GM23338 (cell line): Measurements from ENCODE around the gene MED13L. TPM values are rescaled to one million over a fixed set of nuclear protein-coding genes. Genes with fewer than 3 reads are reported as not detected.
A peak's percentile ranks its signal among the peaks of the same experiment; 100 is the strongest.

Experiments
- ATAC-seq: fragments of 200-7000 bp; cut with Tn5 transposase; 3 replicates; pipeline ENCODE4 v1.9.1; 2020
- DNase-seq: peaks from one replicate; pipeline ENCODE4 v3.0.0-alpha.2; 2015; ENCODE audit warnings: low spot score
- H2AFZ ChIP-seq: fragments of 200-600 bp; sonication (generic); 2 replicates; pipeline ENCODE4 v1.8.0; 2016; ENCODE audit warnings: antibody characterized with exemption, mild to moderate bottlenecking, moderate library complexity
- H3F3A ChIP-seq: fragments of 200-600 bp; sonication (generic); replicated peaks from 2 replicates; pipeline ENCODE4 v1.8.0; 2017; ENCODE audit warnings: antibody characterized with exemption, mixed run types, low read depth
- H3K27ac ChIP-seq: fragments of 200-600 bp; sonication (generic); 2 replicates; pipeline ENCODE4 v1.6.1; 2016; ENCODE audit warnings: low read depth
- H3K27me3 ChIP-seq: fragments of 200-600 bp; sonication (generic); 2 replicates; pipeline ENCODE4 v1.8.0; 2016; ENCODE audit warnings: mild to moderate bottlenecking, mixed run types, moderate library complexity; ENCODE audit not compliant: insufficient read depth
- H3K36me3 ChIP-seq: fragments of 200-600 bp; sonication (generic); 2 replicates; pipeline ENCODE4 v1.8.0; 2016; ENCODE audit warnings: mild to moderate bottlenecking; ENCODE audit not compliant: insufficient read depth
- H3K4me1 ChIP-seq: fragments of 200-600 bp; sonication (generic); 2 replicates; pipeline ENCODE4 v1.8.0; 2016; ENCODE audit warnings: mild to moderate bottlenecking, moderate library complexity; ENCODE audit not compliant: insufficient read depth
- H3K4me2 ChIP-seq: fragments of 200-600 bp; sonication (generic); 2 replicates; pipeline ENCODE4 v1.7.1; 2017; ENCODE audit warnings: mixed run types
- H3K4me3 ChIP-seq: fragments of 200-600 bp; sonication (generic); 2 replicates; pipeline ENCODE4 v1.6.1; 2016; ENCODE audit warnings: mixed run types
- H3K79me2 ChIP-seq: fragments of 200-600 bp; sonication (generic); replicated peaks from 2 replicates; pipeline ENCODE4 v1.8.0; 2017; ENCODE audit warnings: mild to moderate bottlenecking; ENCODE audit not compliant: insufficient read depth
- H3K9me2 ChIP-seq: fragments of 200-600 bp; sonication (generic); 2 replicates; pipeline ENCODE4 v1.8.0; 2017; ENCODE audit not compliant: insufficient read depth
- H4K20me1 ChIP-seq: fragments of 200-600 bp; sonication (generic); replicated peaks from 2 replicates; pipeline ENCODE4 v1.8.0; 2017; ENCODE audit warnings: mild to moderate bottlenecking; ENCODE audit not compliant: insufficient read depth
- H3K27ac Mint-ChIP-seq: 2 replicates; pipeline ENCODE4 v1.8.0; 2020; ENCODE audit warnings: inconsistent platforms, mild to moderate bottlenecking, moderate library complexity, mixed read lengths
- H3K27me3 Mint-ChIP-seq: 3 replicates; pipeline ENCODE4 v1.8.0; 2022; ENCODE audit warnings: low read depth, mild to moderate bottlenecking, moderate library complexity, mixed read lengths, inconsistent platforms; ENCODE audit not compliant: insufficient read depth, poor library complexity
- H3K36me3 Mint-ChIP-seq: 3 replicates; pipeline ENCODE4 v1.8.0; 2021; ENCODE audit warnings: low read depth, mild to moderate bottlenecking, inconsistent platforms, moderate library complexity, mixed read lengths
- H3K4me1 Mint-ChIP-seq: 3 replicates; pipeline ENCODE4 v1.8.0; 2020; ENCODE audit warnings: mild to moderate bottlenecking, inconsistent platforms, mixed read lengths
- H3K4me3 Mint-ChIP-seq: 3 replicates; pipeline ENCODE4 v1.8.0; 2021; ENCODE audit warnings: moderate library complexity, mild to moderate bottlenecking, inconsistent platforms, mixed read lengths
- H3K9me3 Mint-ChIP-seq: 3 replicates; pipeline ENCODE4 v1.8.0; 2020; ENCODE audit warnings: moderate library complexity, mild to moderate bottlenecking, inconsistent platforms, mixed read lengths
- EZH2 ChIP-seq: fragments of 200-600 bp; sonication (generic); IDR thresholded peaks from one replicate; pipeline ENCODE4 v1.8.0; 2017; ENCODE audit warnings: antibody characterized with exemption, mild to moderate bottlenecking, low read depth; ENCODE audit not compliant: unreplicated experiment
- NANOG ChIP-seq: IDR thresholded peaks from 2 replicates; pipeline ENCODE4 v1.6.1; 2016; ENCODE audit warnings: antibody characterized with exemption, borderline replicate concordance
- STAT1 ChIP-seq: IDR thresholded peaks from one replicate; pipeline ENCODE4 v1.6.1; 2016; ENCODE audit warnings: antibody characterized with exemption; ENCODE audit not compliant: unreplicated experiment
- ZNF114 ChIP-seq: fragments of 250-450 bp; sonication (Bioruptor Pico); IDR thresholded peaks from 2 replicates; pipeline ENCODE4 v1.5.0; 2020; ENCODE audit warnings: mild to moderate bottlenecking, moderate library complexity
- polyA plus RNA-seq: library from polyadenylated mRNA; unstranded; fragments of >200 nt; fragmentation: Nextera tagmentation; extraction: Ambion mirVana; gene quantifications from 2 replicates; pipeline ENCODE4 v1.2.1, GENCODE V29; 2016
- total RNA-seq: library from RNA; depleted of rRNA; stranded (reverse); fragments of >200 nt; shearing (Covaris generic); gene quantifications from 2 replicates; pipeline ENCODE4 v1.2.3, GENCODE V29; 2014
- TF ChIP-seq, protein P1 (sequence below): IDR thresholded peaks from one replicate; pipeline ENCODE4 v1.6.1; 2018; ENCODE audit warnings: antibody characterized with exemption; ENCODE audit not compliant: unreplicated experiment
- TF ChIP-seq, protein P2 (sequence below): IDR thresholded peaks from 2 replicates; pipeline ENCODE4 v1.6.1; 2016; ENCODE audit warnings: antibody characterized with exemption

The MED13L gene
- total and polyA plus RNA-seq, 2 experiments from 2014 or later = 20.9 to 73.6 TPM

DNA sequence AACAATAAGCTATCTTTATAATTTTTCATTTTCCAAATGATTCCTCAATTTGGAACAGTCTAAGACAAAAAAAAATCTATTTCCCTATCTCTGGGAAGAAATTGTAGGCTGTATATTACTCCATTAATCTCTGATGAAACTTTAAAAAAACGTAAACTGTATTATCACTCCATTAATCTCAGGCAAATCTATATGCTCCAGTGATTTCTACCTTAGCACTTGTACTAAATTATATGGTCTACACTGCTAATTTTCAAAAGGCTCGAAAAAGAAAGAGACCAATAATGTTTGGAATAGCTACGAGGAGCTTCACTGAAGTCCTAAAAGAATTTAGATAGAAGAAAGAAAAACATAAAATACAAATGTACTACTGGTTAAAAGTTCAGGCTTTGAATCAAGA lies 19.7 kb downstream of the MED13L start:
- Histone ChIP-seq H2AFZ (no peak overlapping the region), H3F3A (no peaks in the 10 kb centered on the region), H4K20me1 (peaks cover 27% of the 10 kb centered on the region; the same call in 1 of the 2 replicates), H3K36me3 (no peaks in the 10 kb centered on the region), H3K4me1 (peaks cover 22% of the 10 kb centered on the region), H3K79me2 (peaks cover 100% of the 10 kb centered on the region), H3K27me3 (no peaks in the 10 kb centered on the region), H3K4me3 (no peak overlapping the region), H3K27ac (no peak overlapping the region), H3K9me2 (no peaks in the 10 kb centered on the region), H3K4me2 (no peak overlapping the region)
- H3K9me3 Mint-ChIP-seq = no peaks in the 10 kb centered on the region; the same call in 2 of the 3 replicates
- peaks cover 10% of the 10 kb centered on the region; the same call in 2 of the 3 replicates for H3K36me3 Mint-ChIP-seq
- TF ChIP-seq NANOG (no peak), EZH2 (no peak), ZNF114 (no peak)
- TF ChIP-seq, protein P1, sequence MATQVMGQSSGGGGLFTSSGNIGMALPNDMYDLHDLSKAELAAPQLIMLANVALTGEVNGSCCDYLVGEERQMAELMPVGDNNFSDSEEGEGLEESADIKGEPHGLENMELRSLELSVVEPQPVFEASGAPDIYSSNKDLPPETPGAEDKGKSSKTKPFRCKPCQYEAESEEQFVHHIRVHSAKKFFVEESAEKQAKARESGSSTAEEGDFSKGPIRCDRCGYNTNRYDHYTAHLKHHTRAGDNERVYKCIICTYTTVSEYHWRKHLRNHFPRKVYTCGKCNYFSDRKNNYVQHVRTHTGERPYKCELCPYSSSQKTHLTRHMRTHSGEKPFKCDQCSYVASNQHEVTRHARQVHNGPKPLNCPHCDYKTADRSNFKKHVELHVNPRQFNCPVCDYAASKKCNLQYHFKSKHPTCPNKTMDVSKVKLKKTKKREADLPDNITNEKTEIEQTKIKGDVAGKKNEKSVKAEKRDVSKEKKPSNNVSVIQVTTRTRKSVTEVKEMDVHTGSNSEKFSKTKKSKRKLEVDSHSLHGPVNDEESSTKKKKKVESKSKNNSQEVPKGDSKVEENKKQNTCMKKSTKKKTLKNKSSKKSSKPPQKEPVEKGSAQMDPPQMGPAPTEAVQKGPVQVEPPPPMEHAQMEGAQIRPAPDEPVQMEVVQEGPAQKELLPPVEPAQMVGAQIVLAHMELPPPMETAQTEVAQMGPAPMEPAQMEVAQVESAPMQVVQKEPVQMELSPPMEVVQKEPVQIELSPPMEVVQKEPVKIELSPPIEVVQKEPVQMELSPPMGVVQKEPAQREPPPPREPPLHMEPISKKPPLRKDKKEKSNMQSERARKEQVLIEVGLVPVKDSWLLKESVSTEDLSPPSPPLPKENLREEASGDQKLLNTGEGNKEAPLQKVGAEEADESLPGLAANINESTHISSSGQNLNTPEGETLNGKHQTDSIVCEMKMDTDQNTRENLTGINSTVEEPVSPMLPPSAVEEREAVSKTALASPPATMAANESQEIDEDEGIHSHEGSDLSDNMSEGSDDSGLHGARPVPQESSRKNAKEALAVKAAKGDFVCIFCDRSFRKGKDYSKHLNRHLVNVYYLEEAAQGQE = no peak
- no peak for ATAC-seq
- no peak overlapping the region for H3K4me3 Mint-ChIP-seq
- H3K4me1 Mint-ChIP-seq = peaks cover 44% of the 10 kb centered on the region
- no peaks in the 10 kb centered on the region for H3K27me3 Mint-ChIP-seq
- DNase-seq = no peak
- no peak overlapping the region for H3K27ac Mint-ChIP-seq

DNA sequence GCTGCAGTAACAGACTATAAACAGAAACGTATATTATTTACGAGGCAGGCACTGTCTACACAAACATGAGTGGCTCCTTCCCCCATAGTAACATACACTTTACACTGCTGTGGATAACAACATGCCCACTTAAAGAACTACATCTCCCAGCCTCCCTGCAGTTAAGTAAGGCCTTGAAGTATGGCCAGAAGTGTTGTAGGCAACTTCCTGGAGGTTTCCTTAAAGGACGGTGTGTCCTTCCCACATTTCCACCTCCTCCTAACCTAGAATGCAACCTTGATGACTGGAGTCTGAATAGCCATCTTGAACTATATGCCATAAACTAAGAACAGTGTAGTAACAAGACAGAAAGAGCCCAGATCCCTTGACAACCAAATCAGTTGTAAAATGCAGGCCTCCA lies 20.3 kb downstream of the MED13L start:
- H3K27ac Mint-ChIP-seq = peak overlapping the region; percentile 70; the same call in 1 of the 2 replicates
- peak; percentile 86 for ATAC-seq

More for the DNA sequence above, 20.3 kb downstream of the MED13L start:
- H3K4me1 ChIP-seq = peaks cover 20% of the 10 kb centered on the region
- Mint-ChIP-seq H3K4me3 (no peak overlapping the region), H3K9me3 (peaks cover 5% of the 10 kb centered on the region; the same call in 2 of the 3 replicates), H3K4me1 (peaks cover 41% of the 10 kb centered on the region), H3K27me3 (no peaks in the 10 kb centered on the region), H3K36me3 (peaks cover 16% of the 10 kb centered on the region; the same call in 2 of the 3 replicates)
- H3K27me3 ChIP-seq = no peaks in the 10 kb centered on the region
- peak; percentile 52 for DNase-seq
- H3K4me2 ChIP-seq = no peak overlapping the region
- TF ChIP-seq STAT1 (no peak), NANOG (no peak)
- TF ChIP-seq, protein P2, sequence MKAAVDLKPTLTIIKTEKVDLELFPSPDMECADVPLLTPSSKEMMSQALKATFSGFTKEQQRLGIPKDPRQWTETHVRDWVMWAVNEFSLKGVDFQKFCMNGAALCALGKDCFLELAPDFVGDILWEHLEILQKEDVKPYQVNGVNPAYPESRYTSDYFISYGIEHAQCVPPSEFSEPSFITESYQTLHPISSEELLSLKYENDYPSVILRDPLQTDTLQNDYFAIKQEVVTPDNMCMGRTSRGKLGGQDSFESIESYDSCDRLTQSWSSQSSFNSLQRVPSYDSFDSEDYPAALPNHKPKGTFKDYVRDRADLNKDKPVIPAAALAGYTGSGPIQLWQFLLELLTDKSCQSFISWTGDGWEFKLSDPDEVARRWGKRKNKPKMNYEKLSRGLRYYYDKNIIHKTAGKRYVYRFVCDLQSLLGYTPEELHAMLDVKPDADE = peak; percentile 51; the same call in 1 of the 2 replicates
- TF ChIP-seq, protein P1 = no peak
- no peaks in the 10 kb centered on the region for H3K9me2 ChIP-seq
- peaks cover 23% of the 10 kb centered on the region; the same call in 1 of the 2 replicates for H4K20me1 ChIP-seq
- no peak overlapping the region for H3K4me3 ChIP-seq
- peaks cover 100% of the 10 kb centered on the region for H3K79me2 ChIP-seq
- no peak overlapping the region for H2AFZ ChIP-seq
- no peaks in the 10 kb centered on the region for H3F3A ChIP-seq
- H3K27ac ChIP-seq = no peak overlapping the region
- no peaks in the 10 kb centered on the region for H3K36me3 ChIP-seq
